GM12892 (cell line): ENCODE results near the gene RBMS3.
"Not testable (repeated sequence)": the region's sequence is repeated elsewhere in the genome, so short reads cannot be mapped to it uniquely, and the experiment has no call there.

ENCODE experiments used
- POLR2A ChIP-seq: IDR thresholded peaks from 2 replicates; pipeline ENCODE4 v1.6.1; 2011; ENCODE audit warnings: low read depth, low read length, control low read depth
- POLR2AphosphoS5 ChIP-seq: IDR thresholded peaks from 2 replicates; pipeline ENCODE4 v1.6.1; 2011; ENCODE audit warnings: low read depth, low read length, control low read depth

DNA sequence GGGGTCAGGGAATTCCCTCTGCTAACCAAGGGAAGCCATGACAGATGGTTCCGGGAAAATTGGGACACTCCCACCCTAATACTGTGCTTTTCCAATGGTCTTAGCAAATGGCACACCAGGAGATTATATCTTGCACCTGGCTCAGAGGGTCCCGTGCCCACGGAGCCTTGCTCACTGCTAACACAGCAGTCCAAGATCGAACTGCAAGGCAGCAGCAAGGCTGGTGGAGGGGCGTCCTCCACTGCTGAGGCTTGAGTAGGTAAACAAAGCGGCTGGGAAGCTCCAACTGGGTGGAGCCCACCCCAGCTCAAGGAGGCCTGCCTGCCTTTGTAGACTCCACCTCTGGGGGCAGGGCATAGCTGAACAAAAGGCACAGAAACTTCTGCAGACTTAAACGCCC, 389.6 kb downstream of the RBMS3 start:
- TF ChIP-seq POLR2A, POLR2AphosphoS5: not testable (repeated sequence)
